ENCODE results near the gene LGALS8.

GRCh38 chr1:236575523-236575922 is 51.7 kb downstream of the LGALS8 start:
- no peak for TF ChIP-seq YY1 (IDR thresholded peaks at IDR 0.05; ENCODE audit: insufficient read depth, insufficient read length)
- TF ChIP-seq ZNF274 (IDR thresholded peaks at IDR 0.05; ENCODE audit: low read depth, low read length), result no peak

Data from NT2/D1 (cell line).